ENCODE data around the gene NEK1.

NEK1 gene

GRCh38 chr4:169611991-169612870 is at the start of gene NEK1:
NEK1 (minus strand) TSS chr4:169612583; CDS start chr4:169602630, 9,953 bp downstream.
- Histone ChIP-seq H3K27ac (peak within 1 kb of the TSS; percentile 95), H3K27me3 (replicated peaks) (no peaks in the 10 kb centered on the region), H3K4me3 (ENCODE audit: low read depth, low read length) (peak within 1 kb of the TSS; percentile 94), H3K36me3 (replicated peaks) (no peaks in the 10 kb centered on the region)
- in situ Hi-C loops (cut with HindIII; ENCODE audit: low pct_ligation_motif_present, low sequenced_read_pairs) = no loop called here
- peak; percentile 84 for DNase-seq
- TF ChIP-seq, protein P1, sequence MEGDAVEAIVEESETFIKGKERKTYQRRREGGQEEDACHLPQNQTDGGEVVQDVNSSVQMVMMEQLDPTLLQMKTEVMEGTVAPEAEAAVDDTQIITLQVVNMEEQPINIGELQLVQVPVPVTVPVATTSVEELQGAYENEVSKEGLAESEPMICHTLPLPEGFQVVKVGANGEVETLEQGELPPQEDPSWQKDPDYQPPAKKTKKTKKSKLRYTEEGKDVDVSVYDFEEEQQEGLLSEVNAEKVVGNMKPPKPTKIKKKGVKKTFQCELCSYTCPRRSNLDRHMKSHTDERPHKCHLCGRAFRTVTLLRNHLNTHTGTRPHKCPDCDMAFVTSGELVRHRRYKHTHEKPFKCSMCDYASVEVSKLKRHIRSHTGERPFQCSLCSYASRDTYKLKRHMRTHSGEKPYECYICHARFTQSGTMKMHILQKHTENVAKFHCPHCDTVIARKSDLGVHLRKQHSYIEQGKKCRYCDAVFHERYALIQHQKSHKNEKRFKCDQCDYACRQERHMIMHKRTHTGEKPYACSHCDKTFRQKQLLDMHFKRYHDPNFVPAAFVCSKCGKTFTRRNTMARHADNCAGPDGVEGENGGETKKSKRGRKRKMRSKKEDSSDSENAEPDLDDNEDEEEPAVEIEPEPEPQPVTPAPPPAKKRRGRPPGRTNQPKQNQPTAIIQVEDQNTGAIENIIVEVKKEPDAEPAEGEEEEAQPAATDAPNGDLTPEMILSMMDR (IDR thresholded peaks at IDR 0.05; ENCODE audit: low read depth, low read length, missing control alignments) = no peak

DNA sequence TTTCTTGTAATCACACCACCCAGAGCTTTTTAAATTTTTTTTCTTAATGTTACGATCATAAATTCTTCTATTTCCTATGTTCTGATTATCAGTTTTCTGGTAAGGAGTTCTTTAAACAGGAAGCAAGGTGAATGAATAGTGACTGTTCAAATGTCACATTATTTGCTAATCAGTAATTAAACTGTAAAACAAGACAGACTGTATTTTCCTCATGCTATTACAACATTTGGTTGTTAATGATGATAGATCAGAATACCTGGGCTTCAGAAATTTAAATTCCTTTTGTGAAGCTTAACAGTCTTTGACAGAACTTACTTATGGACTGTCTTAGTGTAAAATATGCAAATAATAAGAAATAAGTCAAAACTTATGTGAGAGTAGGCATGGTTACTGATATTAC is 49.4 kb upstream of the NEK1 start:
- Histone ChIP-seq H3K4me3 (ENCODE audit: low read depth, low read length) (no peak overlapping the region), H3K27ac (no peak overlapping the region), H3K36me3 (replicated peaks) (no peaks in the 10 kb centered on the region), H3K27me3 (replicated peaks) (no peaks in the 10 kb centered on the region)
- TF ChIP-seq, protein P1 (IDR thresholded peaks at IDR 0.05; ENCODE audit: low read depth, low read length, missing control alignments) = no peak
- in situ Hi-C loops (cut with HindIII; ENCODE audit: low pct_ligation_motif_present, low sequenced_read_pairs) = no loop called here
- DNase-seq = no peak

- in situ Hi-C loops (cut with HindIII; ENCODE audit: low pct_ligation_motif_present, low sequenced_read_pairs) = no loop called here
- no peak for DNase-seq
- Histone ChIP-seq H3K4me3 (ENCODE audit: low read depth, low read length) (peak overlapping the region; percentile 60), H3K36me3 (replicated peaks) (no peaks in the 10 kb centered on the region), H3K27me3 (replicated peaks) (no peaks in the 10 kb centered on the region), H3K27ac (peak overlapping the region; percentile 95)
- TF ChIP-seq, protein P1 (IDR thresholded peaks at IDR 0.05; ENCODE audit: low read depth, low read length, missing control alignments) = no peak
Observed at GRCh38 chr4:169660929-169661328, 48.5 kb upstream of the NEK1 start.

- peak overlapping the region; percentile 60 for H3K4me3 ChIP-seq (ENCODE audit: low read depth, low read length)
- TF ChIP-seq, protein P1 (IDR thresholded peaks at IDR 0.05; ENCODE audit: low read depth, low read length, missing control alignments) = no peak
- in situ Hi-C loops (cut with HindIII; ENCODE audit: low pct_ligation_motif_present, low sequenced_read_pairs) = no loop called here
- peak overlapping the region; percentile 95 for H3K27ac ChIP-seq
- H3K27me3 ChIP-seq (replicated peaks) = no peaks in the 10 kb centered on the region
- no peaks in the 10 kb centered on the region for H3K36me3 ChIP-seq (replicated peaks)
- peak; percentile 99 for DNase-seq
Observed at GRCh38 chr4:169659716-169660670, 47.6 kb upstream of the NEK1 start.

- Histone ChIP-seq H3K4me3 (ENCODE audit: low read depth, low read length) (peak overlapping the region; percentile 25), H3K36me3 (replicated peaks) (no peaks in the 10 kb centered on the region), H3K27ac (peak overlapping the region; percentile 95), H3K27me3 (replicated peaks) (no peaks in the 10 kb centered on the region)
- TF ChIP-seq, protein P1 (IDR thresholded peaks at IDR 0.05; ENCODE audit: low read depth, low read length, missing control alignments) = no peak
- no peak for DNase-seq
- in situ Hi-C loops (cut with HindIII; ENCODE audit: low pct_ligation_motif_present, low sequenced_read_pairs) = no loop called here
Observed at GRCh38 chr4:169658975-169659715, 46.8 kb upstream of the NEK1 start.

Measured in brain microvascular endothelial cell (primary cell).